ENCODE results near the gene ALDH1L2.

ALDH1L2 gene

GRCh38 chr12:105083031-105083430, 1.2 kb downstream of the ALDH1L2 start:
- DNase-seq, result peak; percentile 28

GRCh38 chr12:105078712-105079570, 5.3 kb downstream of the ALDH1L2 start:
- no peak for DNase-seq

DNA sequence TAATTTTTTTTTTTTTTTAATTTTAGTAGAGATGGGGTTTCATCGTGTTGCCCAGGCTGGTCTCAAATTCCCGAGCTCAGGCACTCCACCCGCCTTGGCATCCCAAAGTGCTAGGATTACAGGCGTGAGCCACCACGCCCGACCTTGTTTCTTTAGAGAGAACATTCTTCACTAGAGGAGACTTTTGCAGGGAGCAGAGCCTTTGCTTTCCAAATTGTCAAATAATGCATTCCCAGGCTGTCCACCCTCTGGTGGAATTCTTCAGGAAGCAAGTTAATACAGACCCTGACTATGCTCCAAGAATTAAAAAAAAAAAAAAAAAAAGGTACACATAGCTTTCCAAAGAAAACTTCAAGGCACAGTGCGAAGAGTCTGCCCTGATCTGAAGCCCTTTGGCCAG, 6.8 kb downstream of the ALDH1L2 start:
- DNase-seq, result no peak

- no peak for DNase-seq
Measured at GRCh38 chr12:105076913-105077312, 7.3 kb downstream of the ALDH1L2 start.

GRCh38 chr12:105076098-105076497, 8.2 kb downstream of the ALDH1L2 start:
- DNase-seq, result peak; percentile 78

DNA sequence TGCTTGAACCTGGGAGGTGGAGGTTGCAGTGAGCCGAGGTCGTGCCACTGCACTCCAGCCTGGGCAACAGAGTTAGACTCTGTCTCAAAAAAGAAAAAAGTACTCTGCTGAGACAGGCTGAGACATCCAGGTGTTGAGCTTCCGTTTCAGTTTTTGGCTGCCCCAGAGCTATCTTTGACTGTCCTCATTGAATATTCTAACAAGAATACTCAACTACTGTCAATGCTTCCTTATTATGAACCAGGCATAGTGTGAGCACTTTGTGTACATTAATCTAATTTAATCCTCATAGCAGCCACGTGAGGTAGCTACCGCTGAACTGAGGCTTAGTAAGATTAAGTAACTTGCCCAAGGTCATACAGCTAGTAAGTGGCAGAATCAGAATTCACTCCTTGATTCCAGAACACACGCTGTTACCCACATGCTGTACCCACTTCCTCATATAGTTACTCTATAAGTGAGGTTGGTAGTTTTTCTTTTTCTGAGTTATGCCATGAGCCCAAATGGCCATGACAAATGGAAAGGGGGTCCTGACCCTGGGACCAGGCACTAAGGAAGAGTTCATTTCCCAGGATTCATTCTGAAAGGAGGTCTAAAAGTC, 11.3 kb downstream of the ALDH1L2 start:
- no peak for DNase-seq

DNA sequence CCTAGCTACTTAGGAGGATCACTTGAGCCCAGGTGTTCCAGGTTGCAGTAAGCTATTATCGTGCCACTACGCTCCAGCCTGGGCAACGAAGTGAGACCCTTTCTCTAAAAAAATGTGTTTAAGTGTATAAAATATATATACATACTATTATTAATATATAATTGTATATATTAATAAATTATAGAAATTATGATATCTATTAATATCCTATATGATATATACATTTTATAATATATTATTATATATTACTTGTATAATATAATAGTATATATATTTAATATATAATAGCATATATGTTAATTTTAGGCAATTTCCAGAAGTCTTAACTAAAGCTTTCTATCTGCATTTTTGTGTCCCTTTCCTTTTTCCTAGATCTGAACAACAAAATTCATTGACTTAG, 12.3 kb downstream of the ALDH1L2 start:
- DNase-seq, result no peak

GRCh38 chr12:105069936-105070702, 14.1 kb downstream of the ALDH1L2 start:
- DNase-seq, result no peak

GRCh38 chr12:105067511-105068031, 16.7 kb downstream of the ALDH1L2 start:
- DNase-seq, result peak; percentile 18

DNA sequence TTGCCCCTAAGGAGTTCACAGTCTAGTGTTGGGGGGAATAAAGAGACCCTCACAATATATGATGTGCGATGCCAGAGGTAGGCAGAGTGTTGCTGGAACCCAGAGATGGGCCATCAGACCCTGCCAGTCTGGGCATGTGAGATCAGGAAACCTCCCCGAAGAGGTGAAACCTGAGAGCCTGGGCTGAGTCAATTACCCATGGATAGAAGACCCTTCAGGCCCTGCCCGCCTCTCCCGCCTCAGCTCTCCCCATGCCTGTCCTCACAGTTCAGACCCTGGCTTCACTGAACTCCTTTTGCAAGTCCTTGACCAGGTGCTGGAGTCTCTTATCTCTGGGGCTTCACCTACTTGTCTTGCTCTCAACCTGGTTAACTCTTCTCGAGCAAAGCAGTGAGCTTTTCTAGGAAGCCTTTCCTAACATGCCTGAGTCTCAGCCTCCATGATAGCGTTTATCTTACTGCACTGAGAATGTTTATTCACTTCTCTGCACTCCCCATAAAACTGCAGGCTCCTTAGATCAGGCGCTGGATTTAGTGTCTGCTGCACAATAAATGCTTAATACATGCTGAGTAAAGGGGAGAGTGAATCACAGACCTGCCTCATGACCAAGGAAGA, 19.6 kb downstream of the ALDH1L2 start:
- no peak for DNase-seq

DNA sequence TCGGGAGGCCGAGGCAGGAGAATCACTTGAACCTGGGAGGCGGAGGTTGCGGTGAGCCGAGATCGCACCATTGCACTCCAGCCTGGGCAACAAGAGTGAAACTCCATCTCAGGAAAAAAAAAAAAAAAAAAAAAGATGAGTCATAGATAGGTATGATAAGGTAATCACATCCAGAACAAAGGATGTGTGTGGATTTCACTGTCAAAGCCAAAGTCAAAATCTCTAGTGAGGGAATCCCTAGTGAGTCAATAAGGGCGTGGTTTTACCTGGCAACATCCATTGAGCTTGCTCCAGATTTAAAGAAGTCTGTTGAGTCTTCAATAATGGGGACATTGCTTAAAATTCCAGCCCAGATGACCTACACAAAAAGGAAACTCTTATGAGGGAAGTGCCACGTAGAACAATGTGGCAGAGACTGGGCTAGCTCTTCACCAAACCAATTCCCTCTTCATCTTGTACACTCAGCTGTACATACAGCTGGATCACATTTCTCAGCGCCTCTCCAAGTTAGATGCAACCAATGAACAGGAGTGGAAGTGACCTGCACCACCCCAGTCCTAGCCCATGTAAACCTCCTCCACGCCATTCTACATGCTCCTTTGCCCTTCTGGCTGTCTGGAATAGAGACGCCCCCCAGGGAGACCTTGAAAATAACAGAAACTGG, 23.4 kb downstream of the ALDH1L2 start:
- DNase-seq, result no peak

DNA sequence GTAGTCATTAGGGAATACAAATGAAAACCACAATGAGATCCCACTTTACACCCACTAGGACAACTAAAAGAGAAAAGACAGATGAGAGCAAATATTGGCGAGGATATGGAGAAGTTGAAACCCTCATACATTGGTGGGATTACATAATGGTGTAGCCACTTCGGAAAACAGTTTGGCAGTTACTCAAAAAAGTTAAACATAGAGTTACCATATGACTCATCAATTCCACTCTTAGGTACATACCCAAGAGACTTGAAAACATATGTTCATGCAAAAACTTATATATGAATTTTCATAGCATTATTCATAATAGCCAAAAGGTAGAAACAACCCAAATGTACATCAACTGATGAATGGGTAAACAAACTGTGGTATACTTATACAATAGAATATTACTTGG, 27.1 kb downstream of the ALDH1L2 start:
- peak; percentile 40 for DNase-seq

DNA sequence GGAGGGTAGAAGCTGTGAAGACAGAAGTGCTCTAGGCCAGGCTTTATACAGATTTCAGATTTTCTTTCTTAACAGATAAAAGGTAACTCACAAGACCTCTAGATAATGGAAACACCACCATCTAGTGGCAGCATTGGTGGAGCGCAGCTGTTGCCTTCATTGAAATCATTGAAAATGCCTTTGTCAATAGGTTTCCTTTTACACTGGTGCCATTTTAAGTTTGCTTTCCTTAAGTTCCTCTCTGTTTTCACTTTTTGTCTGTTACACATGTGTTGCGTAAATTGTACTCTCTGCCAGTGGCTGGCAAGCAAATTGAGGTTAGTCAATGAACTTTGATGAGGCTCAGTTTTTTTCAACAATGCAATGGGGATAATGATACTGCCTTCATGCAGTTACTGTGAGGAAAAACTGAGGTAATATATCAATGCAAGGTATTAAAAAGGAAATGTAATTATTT, 31.1 kb downstream of the ALDH1L2 start:
- DNase-seq, result peak; percentile 64

DNA sequence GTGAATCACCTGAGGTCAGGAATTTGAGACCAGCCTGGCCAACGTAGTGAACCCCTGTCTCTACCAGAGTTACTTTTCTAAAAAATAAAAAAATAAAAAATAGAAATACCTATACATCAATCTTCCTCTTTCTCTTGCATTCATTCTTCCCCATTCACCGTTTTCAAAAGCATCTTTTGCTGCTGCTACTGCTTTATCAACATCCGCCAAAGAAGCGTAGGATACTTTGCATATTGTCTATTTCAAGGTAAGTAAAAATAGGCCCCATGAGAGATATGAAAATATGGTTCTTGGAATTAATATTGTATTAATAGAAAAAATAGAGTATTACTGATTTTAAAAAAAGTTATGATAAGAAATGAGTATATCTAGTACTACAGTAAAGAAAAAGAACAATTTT, 32.3 kb downstream of the ALDH1L2 start:
- no peak for DNase-seq

DNA sequence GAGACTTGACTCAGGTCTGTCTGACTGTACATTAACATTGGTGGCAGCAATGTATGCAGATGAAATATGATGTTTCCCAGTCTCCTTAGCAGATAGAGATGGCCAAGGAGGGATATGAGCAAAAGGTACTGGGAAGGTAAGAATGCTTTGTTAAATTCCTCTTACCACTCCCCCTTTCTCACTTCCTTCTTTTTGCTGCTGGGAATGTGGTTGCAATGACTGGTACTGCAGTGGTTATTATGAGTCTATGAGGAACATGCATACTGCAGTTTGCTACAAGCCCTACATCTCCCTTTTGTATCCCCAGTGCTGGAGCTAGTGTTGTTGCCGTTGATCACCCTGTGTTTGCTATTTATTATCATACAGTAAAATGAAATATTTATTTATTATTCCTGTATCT, 35.9 kb downstream of the ALDH1L2 start:
- no peak for DNase-seq

DNA sequence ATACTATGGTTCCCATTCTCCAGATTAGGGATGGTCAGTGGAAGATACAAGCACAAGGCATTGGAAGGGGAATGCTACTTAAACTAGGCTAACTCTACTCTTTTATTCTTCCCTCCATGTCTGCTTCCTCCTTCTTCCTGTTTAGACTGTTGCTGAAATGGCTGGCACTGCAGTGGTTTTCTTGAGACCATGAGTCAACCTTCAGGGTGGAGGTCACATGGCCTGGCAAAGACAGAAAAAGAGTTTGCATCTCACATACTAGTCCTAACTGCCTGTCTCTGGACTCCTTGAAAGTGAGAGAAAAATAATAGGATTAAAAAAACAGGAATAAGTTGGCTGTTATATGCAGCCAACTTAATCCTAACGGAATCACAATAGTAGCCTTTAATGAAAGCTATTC, 37.0 kb downstream of the ALDH1L2 start:
- no peak for DNase-seq

GRCh38 chr12:105041186-105041585, 43.1 kb downstream of the ALDH1L2 start:
- DNase-seq, result no peak

GRCh38 chr12:105040476-105040875, 43.8 kb downstream of the ALDH1L2 start:
- DNase-seq, result no peak

- no peak for DNase-seq
Measured at GRCh38 chr12:105036937-105037649, 47.2 kb downstream of the ALDH1L2 start.

DNA sequence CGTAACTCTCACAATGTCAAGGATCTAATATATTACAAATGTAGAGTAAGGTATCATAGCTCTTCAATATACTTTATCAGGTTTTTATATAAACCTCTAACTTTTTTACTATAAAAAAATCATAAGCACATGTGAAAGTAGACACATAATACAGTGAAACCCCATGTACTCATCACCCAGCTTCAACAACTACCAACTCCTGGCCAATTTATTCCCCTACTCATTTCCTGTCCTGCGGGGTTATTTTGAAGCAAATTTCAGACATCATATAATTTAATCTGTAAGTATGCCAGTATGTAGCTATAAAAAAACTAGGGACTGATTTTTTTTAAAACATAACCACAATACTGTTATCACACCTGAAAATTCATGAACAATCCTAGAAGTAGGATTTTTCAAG, 50.4 kb downstream of the ALDH1L2 start:
- DNase-seq, result no peak

- DNase-seq, result no peak
Measured at GRCh38 chr12:105032703-105033357, 51.4 kb downstream of the ALDH1L2 start.
